Esophagus squamous epithelium (tissue), 4 donors: ENCODE measurements around the gene ARL8B.

Experiments used
- CTCF ChIP-seq, 6 experiments: fragments of 450-650 bp in 4 of 6; fragments of 200-600 bp in 2 of 6; sonication (generic) in 2 of 6; IDR thresholded peaks; one replicate each; pipeline ENCODE4 v1.5.1; 2016 to 2019; ENCODE audit warnings: antibody characterized with exemption in 6 of 6, mild to moderate bottlenecking in 4 of 6, moderate library complexity in 4 of 6
- POLR2A ChIP-seq, 4 donors: fragments of 450-650 bp; IDR thresholded peaks; one replicate each; pipeline ENCODE4 v1.6.1; 2017; ENCODE audit warnings: antibody characterized with exemption in 4 of 4, mild to moderate bottlenecking in 4 of 4, moderate library complexity in 3 of 4

- TF ChIP-seq CTCF (IDR thresholded peaks at IDR 0.05) (no peak), POLR2A (IDR thresholded peaks at IDR 0.05) (no peak)
Measured at GRCh38 chr3:5116538-5116937, 5.6 kb upstream of the ARL8B start.
